ENCODE measurements around the gene SDCCAG8.
A peak's percentile ranks its signal among the peaks of the same experiment; 100 is the strongest.

Gene SDCCAG8

DNA sequence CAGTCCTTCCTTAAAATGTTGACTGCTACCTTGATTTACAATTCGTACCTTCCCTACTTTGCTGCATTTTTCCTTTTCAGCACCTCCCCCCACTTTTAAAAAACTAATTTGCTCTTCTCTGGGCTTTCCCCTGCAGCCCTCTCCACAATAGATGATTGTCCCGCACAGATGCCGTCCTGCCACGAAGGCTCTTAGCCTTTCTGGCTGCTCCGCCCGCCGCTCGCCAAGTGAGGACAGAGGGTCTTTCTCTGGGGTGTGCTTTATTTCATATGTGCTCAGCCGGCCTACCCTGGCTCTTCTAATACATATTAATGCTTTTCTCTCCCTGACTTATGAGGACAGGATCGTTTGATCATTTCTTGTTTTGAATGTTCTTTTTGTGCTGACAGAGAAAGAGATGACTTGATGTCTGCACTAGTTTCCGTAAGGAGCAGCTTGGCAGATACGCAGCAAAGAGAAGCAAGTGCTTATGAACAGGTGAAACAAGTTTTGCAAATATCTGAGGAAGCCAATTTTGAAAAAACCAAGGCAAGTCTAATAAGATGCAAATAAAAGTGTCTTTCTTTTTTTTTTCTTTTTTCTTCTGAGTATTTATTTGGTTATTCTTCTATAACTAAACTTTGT, 60.6 kb downstream of the SDCCAG8 start:
- H3K4me3 ChIP-seq (replicated peaks; ENCODE audit: low read depth, low read length), result no peak overlapping the region
- TF ChIP-seq, protein P1, sequence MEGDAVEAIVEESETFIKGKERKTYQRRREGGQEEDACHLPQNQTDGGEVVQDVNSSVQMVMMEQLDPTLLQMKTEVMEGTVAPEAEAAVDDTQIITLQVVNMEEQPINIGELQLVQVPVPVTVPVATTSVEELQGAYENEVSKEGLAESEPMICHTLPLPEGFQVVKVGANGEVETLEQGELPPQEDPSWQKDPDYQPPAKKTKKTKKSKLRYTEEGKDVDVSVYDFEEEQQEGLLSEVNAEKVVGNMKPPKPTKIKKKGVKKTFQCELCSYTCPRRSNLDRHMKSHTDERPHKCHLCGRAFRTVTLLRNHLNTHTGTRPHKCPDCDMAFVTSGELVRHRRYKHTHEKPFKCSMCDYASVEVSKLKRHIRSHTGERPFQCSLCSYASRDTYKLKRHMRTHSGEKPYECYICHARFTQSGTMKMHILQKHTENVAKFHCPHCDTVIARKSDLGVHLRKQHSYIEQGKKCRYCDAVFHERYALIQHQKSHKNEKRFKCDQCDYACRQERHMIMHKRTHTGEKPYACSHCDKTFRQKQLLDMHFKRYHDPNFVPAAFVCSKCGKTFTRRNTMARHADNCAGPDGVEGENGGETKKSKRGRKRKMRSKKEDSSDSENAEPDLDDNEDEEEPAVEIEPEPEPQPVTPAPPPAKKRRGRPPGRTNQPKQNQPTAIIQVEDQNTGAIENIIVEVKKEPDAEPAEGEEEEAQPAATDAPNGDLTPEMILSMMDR (IDR thresholded peaks at IDR 0.05; ENCODE audit: low read depth, low read length, missing control alignments), result no peak
- DNase-seq (ENCODE audit: extremely low read depth, low read depth), result no peak

DNA sequence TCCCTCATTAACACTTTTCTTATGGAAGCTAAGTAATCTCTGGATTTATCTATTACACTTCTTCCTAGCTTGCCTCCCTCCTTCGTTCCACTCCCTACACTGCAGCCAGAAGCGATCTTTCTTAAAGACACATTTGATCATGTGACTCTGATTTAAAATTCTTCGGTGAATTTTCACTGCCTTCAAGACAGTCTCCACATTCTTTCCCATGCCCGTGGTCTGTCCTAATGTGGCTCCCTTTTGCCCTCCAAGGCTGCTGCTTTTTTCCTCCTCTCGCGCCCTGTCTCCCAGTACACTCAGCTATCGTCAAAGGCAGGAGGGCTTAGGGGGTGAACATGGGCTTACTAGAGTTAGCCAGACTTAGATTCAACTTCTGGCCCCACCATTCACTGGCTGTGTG, 64.4 kb downstream of the SDCCAG8 start:
- no peak for DNase-seq (ENCODE audit: extremely low read depth, low read depth)
- TF ChIP-seq, protein P1 (IDR thresholded peaks at IDR 0.05; ENCODE audit: low read depth, low read length, missing control alignments), result no peak
- no peak overlapping the region for H3K4me3 ChIP-seq (replicated peaks; ENCODE audit: low read depth, low read length)

DNA sequence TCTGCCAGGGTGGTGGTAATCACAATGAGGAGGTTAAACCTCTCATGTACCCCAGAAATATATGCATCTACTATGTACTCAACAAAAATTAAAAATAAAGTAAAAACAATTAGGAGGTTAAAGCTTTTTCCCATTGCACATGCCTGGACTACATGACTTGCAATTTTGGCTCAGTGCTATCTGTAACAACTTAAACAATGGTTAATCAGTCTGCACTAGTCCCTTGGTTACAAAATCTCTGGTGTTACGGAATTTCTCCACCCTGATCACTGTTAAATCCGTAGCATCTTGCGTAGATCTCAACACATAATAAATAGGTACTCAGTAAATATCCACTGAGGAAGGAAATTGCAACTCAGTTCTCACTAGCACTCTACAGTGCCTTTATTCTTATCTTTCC, 66.5 kb downstream of the SDCCAG8 start:
- TF ChIP-seq, protein P1 (IDR thresholded peaks at IDR 0.05; ENCODE audit: low read depth, low read length, missing control alignments), result no peak
- no peak for DNase-seq (ENCODE audit: extremely low read depth, low read depth)
- no peak overlapping the region for H3K4me3 ChIP-seq (replicated peaks; ENCODE audit: low read depth, low read length)

DNA sequence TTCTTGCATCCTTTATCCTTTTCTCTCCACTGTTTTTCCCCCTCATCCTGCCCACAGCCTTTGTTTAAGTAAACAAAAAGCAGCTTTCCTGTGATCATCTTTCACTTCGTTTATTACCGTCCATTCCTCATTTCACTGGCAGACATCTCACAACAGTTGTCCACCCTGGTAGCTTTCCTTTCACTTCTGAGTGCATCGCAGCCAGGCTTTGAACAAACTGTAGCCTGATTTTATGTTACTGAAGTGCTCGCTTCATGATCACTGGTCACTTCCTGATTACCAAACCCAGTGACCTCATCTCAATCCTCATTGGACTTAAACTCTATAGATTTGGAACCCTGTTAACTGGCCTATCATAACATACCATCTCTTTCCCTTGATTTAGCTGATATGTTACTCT, 67.7 kb downstream of the SDCCAG8 start:
- no peak for DNase-seq (ENCODE audit: extremely low read depth, low read depth)
- TF ChIP-seq, protein P1 (IDR thresholded peaks at IDR 0.05; ENCODE audit: low read depth, low read length, missing control alignments), result no peak

DNA sequence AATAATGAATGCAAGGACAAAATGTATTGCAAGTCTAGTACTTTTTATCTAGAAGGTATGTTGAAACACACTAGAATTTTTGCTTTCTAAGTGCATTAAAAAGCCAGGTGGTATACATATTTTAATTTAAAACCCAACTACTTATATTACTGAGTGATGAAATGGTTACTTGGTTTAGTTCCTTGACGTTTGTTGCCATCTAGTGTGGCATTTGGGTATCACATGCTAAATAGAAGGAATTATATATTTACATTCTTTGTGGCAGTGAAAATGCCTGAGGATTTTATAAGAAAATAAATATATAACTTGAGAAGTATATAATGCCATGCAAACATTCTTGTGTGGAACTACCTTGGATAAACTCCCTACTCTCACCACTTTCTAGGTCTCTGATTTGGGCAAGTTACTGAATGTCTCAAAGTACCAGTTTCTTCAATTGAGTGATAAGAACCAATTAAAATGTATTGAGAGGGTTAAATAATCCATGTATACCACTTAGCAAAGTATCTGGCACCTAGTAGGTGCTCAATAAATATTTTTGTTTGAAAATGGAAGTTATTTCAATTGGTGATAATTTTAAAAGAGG, 69.6 kb downstream of the SDCCAG8 start:
- peak; percentile 42 for DNase-seq (ENCODE audit: extremely low read depth, low read depth)
- TF ChIP-seq, protein P1 (IDR thresholded peaks at IDR 0.05; ENCODE audit: low read depth, low read length, missing control alignments), result peak; percentile 49
- H3K4me3 ChIP-seq (replicated peaks; ENCODE audit: low read depth, low read length), result no peak overlapping the region

More for the DNA sequence above, 67.7 kb downstream of the SDCCAG8 start:
- no peak overlapping the region for H3K4me3 ChIP-seq (replicated peaks; ENCODE audit: low read depth, low read length)

DNA sequence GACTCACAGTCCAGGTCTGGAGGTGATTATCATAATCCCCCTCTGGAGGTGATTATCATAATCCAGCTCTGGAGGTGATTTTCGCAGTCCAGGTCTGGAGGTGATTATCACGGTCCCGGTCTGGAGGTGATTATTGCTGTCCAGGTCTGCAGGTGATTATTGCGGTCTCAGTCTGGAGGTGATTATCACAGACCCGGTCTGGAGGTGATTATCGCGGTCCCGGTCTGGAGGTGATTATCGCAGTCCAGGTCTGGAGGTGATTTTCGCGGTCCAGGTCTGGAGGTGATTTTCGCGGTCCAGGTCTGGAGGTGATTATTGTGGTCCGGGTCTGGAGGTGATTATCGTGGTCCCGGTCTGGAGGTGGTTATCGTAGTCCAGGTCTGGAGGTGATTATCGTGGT, 76.6 kb downstream of the SDCCAG8 start:
- no peak for DNase-seq (ENCODE audit: extremely low read depth, low read depth)
- no peak overlapping the region for H3K4me3 ChIP-seq (replicated peaks; ENCODE audit: low read depth, low read length)
- TF ChIP-seq, protein P1 (IDR thresholded peaks at IDR 0.05; ENCODE audit: low read depth, low read length, missing control alignments), result no peak

All from HFF-Myc (cell line).